Measurements from ENCODE around the gene RCE1.

DNA sequence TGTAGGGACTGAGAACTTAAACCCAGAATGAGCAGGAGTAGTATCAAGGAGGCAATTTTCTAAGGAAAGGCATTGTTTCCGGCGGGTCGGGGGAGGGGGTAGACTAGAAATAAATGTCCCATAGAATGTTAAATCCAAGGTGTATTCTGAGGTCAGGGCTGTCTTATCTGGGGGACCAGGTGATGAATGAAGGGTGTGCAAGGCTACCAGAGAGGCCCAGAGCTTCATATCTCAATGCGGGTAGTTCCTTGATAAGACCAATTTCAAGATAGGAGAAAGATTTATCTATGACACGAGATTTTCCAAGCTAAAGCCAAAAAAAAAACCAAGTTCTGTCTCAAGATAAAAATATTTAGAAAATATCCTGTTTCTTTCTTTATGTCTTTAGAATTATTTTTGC lies 8.3 kb upstream of the RCE1 start:
- TF ChIP-seq, protein P1, sequence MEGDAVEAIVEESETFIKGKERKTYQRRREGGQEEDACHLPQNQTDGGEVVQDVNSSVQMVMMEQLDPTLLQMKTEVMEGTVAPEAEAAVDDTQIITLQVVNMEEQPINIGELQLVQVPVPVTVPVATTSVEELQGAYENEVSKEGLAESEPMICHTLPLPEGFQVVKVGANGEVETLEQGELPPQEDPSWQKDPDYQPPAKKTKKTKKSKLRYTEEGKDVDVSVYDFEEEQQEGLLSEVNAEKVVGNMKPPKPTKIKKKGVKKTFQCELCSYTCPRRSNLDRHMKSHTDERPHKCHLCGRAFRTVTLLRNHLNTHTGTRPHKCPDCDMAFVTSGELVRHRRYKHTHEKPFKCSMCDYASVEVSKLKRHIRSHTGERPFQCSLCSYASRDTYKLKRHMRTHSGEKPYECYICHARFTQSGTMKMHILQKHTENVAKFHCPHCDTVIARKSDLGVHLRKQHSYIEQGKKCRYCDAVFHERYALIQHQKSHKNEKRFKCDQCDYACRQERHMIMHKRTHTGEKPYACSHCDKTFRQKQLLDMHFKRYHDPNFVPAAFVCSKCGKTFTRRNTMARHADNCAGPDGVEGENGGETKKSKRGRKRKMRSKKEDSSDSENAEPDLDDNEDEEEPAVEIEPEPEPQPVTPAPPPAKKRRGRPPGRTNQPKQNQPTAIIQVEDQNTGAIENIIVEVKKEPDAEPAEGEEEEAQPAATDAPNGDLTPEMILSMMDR (conservative IDR thresholded peaks at IDR 0.05 in 1 of 2, IDR thresholded peaks at IDR 0.05 in 1 of 2; ENCODE audit: extremely low read depth in 1 of 2, insufficient read depth in 1 of 2, low read depth in 1 of 2, low read length in 2 of 2), result no peak
- TF ChIP-seq EZH2 (IDR thresholded peaks at IDR 0.05; ENCODE audit: borderline replicate concordance, low read length), result no peak

Data from mammary epithelial cell (primary cell).